NCI-H526 (cell line): Measurements from ENCODE around the gene NEK6.
A peak's percentile ranks its signal among the peaks of the same experiment; 100 is the strongest.

Experiments
- DNase-seq, 2 experiments: peaks; one replicate each; lab custom pipeline; 2025; lab: John Stamatoyannopoulos, UW

NEK6 gene

GRCh38 chr9:124261736-124262648 lies 4.2 kb downstream of the NEK6 start:
- DNase-seq, result no peak

- DNase-seq, result no peak
These were observed 4.9 kb downstream of the NEK6 start for GRCh38 chr9:124262649-124262972.

- no peak for DNase-seq
These were observed 5.5 kb downstream of the NEK6 start for GRCh38 chr9:124263213-124263612.

- peak; percentile 29 to 61 for DNase-seq
These were observed 6.2 kb downstream of the NEK6 start for GRCh38 chr9:124263800-124264426.

- DNase-seq, result peak; percentile 88 to 91
These were observed 7.1 kb downstream of the NEK6 start for GRCh38 chr9:124264823-124265233.

GRCh38 chr9:124265551-124265950 lies 7.8 kb downstream of the NEK6 start:
- no peak for DNase-seq

DNA sequence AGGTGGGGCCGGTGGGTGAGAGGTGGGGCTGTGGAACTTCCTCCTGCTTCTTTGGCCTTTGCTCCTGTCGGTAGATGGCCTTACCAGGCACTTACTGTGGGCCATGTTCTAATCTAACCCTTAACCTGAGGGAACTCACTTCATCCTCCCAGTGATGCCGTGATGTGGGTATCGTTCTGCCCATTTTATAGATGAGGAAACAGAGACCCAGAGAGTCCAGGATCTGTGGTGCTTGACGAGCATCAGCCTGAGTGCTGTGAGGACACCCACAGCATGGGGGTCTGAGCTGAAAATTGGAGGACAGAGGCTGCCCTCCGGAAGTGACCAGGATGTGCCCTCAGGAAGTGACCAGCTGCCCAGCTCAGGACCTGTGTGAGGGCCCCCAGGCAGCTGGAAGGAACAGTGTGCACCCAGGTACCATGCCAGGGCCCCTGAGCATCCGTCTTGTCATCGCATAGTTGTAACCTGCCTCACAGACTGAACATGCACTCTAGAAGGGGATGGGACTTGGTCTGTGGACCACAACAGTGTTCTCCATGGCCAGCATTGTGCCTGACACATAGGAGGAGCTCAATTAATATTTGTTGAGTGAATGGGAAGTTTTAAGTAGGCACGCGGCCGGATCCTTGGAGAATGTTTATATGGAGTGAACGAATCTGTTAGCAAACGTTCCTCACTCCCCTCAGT lies 8.5 kb downstream of the NEK6 start:
- DNase-seq, result no peak

- DNase-seq, result no peak
These were observed 9.1 kb downstream of the NEK6 start for GRCh38 chr9:124266826-124267201.

DNA sequence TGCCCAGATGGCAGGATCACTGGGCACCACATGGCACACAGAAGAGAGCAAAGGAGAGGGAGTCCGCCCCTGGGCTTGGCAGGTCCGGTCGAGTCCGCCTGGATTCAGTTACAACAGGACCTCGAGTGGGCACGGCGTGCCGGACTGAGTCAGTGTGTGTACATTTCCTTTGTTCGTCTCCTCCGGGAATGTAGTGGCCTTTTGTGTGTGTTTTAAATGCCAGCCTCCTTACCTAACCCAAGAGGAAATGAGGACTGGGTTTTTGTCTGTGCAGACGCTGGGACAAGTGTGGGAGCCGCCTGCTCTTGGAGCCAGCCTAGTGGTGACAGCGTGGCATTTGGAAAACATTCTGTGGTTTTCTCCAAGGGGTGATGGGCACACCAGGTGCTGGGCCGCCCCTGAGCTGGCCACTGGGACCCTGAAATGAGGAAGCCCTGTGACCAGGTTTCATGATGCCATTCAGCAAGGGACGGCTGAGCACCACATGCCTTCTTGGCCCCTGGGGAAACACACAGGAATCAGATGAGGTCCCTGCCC lies 9.6 kb downstream of the NEK6 start:
- DNase-seq, result peak in 1 of 2 experiments; percentile 20

- DNase-seq, result no peak
These were observed 10.5 kb downstream of the NEK6 start for GRCh38 chr9:124268248-124268647.

DNA sequence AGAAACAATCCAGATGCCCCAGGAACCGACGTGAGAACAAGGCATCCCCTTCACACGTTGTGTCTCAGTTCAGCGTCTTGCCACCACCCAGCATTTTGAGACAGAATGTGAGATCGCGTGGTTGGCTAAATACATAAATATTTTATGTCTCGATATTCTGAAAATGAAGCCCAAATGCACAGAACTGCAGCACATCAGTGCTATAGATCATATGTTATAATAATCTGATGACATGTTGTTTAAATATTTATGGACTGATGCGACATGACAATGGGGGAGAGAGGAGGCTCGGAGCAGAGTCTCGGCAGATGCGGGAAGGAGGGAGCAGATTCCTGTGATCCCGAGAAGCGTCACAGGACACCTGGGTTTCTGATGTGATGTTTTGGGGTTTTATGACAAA lies 10.9 kb downstream of the NEK6 start:
- no peak for DNase-seq

- DNase-seq, result no peak
These were observed 11.8 kb downstream of the NEK6 start for GRCh38 chr9:124269556-124269955.

DNA sequence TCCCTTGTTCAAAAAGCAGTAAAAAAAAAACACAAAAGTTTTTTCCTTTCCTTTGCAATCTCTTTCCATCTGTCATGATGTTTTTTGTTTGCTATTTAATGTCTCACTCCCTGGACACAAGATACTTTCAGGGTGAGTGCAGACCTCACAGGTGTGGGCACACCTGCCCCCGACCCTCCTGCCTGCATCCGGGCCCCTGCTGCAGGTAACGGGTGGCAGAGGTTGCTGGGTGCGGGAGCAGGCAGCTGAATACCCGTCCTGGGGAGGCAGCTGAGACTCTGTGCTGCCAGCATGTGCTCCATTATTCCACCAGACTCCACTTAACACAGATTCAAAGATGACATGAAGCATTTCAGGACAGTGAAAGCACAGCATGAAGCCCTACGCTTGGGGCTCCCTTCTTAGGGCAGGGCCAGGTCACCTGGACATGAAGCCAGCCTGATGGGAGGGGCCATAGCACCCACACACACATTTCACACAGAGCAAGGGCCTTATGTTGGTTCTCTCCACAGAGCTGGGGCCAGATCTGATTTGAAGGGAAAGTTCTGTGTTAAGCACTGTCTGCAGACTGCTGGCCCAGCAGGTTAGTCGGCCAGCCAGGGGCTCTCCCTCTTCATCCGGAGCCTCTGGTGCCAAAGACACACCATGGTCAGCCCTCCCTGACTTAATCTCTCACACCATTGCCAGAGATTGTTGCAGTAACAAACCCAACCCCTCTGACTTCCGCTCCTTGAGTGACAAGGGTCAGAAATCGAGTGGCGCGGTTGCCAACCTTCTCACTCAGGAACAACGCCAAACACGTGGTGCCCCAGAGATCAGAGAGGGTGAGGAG lies 13.0 kb downstream of the NEK6 start:
- DNase-seq, result no peak

GRCh38 chr9:124271660-124272059 lies 13.9 kb downstream of the NEK6 start:
- peak in 1 of 2 experiments; percentile 37 for DNase-seq

DNA sequence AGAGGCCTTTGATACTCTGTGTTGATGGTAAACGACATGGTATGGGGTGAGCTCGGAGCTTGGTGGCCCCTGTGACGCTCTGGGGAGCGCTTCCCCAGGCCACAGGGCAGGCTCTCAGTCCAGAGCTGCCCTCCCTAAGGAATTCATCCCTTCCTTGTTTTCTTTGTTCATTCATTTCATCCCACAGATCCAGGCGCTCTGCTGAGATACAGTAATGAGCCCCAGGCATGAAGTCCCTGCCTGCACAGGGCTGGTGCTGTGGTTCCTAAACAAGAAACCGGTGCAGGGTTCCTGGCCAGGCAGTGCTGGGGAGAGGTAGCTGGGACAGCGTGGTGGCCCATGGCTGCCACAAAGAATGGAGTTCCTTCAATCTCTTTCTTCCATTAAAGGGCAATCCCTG lies 14.4 kb downstream of the NEK6 start:
- no peak for DNase-seq

GRCh38 chr9:124272979-124273378 lies 15.2 kb downstream of the NEK6 start:
- no peak for DNase-seq

DNA sequence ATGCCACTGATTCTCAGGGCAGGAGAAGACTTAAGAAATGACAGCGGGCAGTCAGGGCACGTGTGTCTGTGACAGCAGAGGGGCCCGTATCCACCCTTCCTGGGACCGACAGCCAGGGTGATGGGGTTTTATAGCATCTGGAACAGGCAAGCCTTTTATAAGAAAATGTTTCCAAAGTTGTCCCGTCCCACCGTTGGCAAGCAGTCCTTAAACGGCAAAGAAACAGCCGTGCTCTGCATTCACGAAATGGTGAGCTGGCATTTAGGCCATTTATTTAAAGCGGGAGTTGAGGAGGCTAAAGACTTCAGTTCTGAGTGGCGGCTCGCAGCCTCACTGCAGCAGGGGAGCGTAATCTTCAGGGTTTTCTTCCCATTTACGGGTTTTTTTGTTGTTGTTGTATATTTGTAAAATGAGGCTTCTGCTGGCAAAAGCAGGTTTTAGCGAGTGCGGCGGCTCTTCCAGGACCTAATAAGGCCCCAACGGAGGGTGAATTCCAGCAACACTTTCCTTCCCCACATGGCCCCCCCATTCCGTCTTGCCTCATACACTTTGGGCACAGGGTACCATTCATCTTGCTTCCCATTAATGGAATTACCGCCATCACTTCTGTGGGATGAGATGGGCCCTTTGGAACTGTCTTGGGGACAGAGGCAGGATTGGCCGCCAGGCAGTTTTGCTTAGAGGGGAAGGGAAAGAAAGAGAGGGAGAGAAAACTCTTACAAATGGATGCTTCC lies 15.8 kb downstream of the NEK6 start:
- no peak for DNase-seq

DNA sequence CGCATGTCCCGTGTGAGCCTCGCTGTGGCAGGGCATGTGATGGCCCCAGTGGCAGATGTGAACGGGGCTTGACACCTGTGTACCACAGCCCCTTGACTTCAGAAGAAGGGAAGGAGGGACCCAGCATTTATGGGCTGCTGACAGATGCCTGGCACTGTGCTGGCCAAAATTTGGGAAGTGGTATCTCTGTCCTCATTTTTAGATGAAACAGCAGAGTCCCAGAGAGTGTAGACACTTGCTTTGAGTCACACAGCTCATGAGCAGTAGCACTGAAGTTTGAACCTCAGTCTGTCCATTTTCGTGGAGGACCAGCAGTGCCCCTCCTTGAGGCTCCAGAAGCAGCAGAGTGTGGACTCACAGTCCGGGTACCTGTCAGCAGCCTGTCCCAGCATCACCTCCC lies 16.5 kb downstream of the NEK6 start:
- DNase-seq, result no peak

DNA sequence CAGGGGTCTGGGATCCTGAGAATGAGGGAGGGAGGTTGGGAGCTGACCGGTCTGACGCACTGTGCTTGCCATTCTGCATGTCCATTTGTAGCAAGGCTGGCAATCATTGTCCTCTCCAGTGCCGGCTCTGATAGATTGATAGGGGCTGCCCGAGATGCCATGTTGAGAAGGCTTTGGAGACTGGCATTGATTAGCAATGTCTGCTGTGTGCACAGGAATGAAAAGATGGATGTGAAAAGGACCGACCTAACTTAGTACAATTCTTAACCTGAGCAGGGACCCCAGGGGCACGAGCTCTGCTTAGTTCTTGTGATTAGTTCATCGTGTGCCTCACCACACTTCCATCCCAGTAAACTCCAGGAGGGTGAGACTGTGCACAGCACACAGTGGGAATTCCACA lies 17.0 kb downstream of the NEK6 start:
- no peak for DNase-seq

DNA sequence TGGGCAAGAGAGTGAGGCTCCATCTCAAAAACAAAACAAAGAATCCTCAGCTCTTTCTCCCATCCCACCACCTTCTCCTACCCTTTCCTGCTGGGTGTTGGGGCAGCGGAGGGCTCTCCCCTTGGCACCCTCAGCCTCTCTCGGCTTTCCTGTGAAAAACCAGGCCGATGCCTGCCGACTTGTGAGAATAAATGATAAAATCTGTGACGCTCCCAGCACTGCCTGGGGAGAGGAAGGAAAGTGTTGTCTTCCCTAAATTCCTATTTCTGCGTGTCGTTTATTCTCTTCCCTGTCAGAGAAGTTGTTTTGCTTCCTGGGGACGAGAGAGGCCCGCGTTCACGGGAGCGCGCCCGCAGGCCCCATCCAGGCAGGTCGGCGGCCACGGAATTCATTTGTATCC lies 19.7 kb downstream of the NEK6 start:
- DNase-seq, result no peak

GRCh38 chr9:124278054-124278540 lies 20.3 kb downstream of the NEK6 start:
- DNase-seq, result no peak
